ENCODE results near the gene DCT. TPM values are rescaled to one million over a fixed set of nuclear protein-coding genes. Genes with fewer than 3 reads are reported as not detected.

Gene DCT
- total RNA-seq, 2 experiments from 2014 or later: 0.11 TPM; not detected in 1

DNA sequence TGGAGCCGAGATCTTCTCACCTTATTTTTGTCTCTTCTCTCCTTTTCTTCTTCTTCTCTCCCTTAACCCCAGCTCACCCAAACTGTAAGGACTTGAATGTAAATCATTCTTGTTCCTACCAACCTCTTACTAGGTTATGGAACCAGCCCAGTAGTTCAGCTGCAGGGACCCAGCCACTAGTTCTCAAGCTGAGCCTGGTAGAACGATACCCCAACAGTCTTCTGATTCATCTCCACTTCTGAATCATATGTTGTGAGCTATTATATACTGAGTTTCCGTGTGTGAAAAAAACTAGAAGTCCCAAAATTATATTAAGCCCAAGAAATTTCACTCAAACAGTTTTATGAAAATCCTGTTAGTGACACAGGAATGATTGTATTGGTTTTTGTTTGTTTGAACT lies 67.7 kb downstream of the DCT start:
- CTCF ChIA-PET: no interaction called here
- POLR2A ChIA-PET: no interaction called here

GRCh38 chr13:94408314-94409036 lies 71.0 kb downstream of the DCT start:
- POLR2A ChIA-PET: no interaction called here
- CTCF ChIA-PET: no interaction called here

- ChIA-PET POLR2A (no interaction called here), CTCF (no interaction called here)
Observed at GRCh38 chr13:94400874-94401273, 78.6 kb downstream of the DCT start.

DNA sequence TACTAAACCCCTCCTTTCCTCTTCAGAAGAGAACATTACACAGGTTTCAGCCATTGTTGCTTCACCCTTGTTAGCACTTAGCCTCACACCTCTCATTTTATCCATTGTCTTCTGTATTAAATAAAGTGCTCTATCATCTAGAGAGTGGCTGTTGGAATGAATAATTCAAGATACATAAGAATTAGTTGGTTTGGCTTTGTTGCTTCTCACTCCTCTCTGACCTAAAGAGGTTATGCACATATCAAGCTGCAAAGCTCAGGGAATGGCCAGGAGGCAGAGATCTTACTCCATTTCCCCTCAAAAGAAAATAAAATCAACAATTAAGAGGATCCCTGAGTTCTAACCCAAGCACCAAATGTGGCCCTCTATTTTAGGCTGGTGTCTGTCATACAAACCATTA lies 79.7 kb downstream of the DCT start:
- POLR2A ChIA-PET: no interaction called here
- CTCF ChIA-PET: no interaction called here

- POLR2A ChIA-PET: no interaction called here
- CTCF ChIA-PET: no interaction called here
Observed at GRCh38 chr13:94395860-94396259, 83.6 kb downstream of the DCT start.

- ChIA-PET CTCF (no interaction called here), POLR2A (no interaction called here)
Observed at GRCh38 chr13:94394723-94395122, 84.8 kb downstream of the DCT start.

- CTCF ChIA-PET: no interaction called here
- POLR2A ChIA-PET: no interaction called here
Observed at GRCh38 chr13:94390881-94391280, 88.6 kb downstream of the DCT start.

GRCh38 chr13:94389604-94390351 lies 89.7 kb downstream of the DCT start:
- CTCF ChIA-PET: no interaction called here
- POLR2A ChIA-PET: no interaction called here

- POLR2A ChIA-PET: no interaction called here
- CTCF ChIA-PET: no interaction called here
Observed at GRCh38 chr13:94387047-94387446, 92.4 kb downstream of the DCT start.

Other genes starting within 250 kb of the DCT start
- 10 to 100 TPM; 23.2 to 23.7 TPM for gene TGDS, start 116.5 kb upstream of the DCT start, total RNA-seq
- 1 to 10 TPM; 8.7 to 9.1 TPM for gene GPR180, start 122.2 kb upstream of the DCT start, total RNA-seq
- gene SOX21, start 232.9 kb upstream of the DCT start, total RNA-seq: not detected

Measured in activated CD8-positive, alpha-beta memory T cell treated with anti-CD3 and anti-CD28 coated beads for 36 hours (primary cell).